T follicular helper cell (primary cell): ENCODE measurements around the gene DDX54.

Source experiments
- DNase-seq: peaks from one replicate; pipeline ENCODE4 v3.0.0-alpha.2; 2020; ENCODE audit warnings: low read depth

DDX54 gene

DNA sequence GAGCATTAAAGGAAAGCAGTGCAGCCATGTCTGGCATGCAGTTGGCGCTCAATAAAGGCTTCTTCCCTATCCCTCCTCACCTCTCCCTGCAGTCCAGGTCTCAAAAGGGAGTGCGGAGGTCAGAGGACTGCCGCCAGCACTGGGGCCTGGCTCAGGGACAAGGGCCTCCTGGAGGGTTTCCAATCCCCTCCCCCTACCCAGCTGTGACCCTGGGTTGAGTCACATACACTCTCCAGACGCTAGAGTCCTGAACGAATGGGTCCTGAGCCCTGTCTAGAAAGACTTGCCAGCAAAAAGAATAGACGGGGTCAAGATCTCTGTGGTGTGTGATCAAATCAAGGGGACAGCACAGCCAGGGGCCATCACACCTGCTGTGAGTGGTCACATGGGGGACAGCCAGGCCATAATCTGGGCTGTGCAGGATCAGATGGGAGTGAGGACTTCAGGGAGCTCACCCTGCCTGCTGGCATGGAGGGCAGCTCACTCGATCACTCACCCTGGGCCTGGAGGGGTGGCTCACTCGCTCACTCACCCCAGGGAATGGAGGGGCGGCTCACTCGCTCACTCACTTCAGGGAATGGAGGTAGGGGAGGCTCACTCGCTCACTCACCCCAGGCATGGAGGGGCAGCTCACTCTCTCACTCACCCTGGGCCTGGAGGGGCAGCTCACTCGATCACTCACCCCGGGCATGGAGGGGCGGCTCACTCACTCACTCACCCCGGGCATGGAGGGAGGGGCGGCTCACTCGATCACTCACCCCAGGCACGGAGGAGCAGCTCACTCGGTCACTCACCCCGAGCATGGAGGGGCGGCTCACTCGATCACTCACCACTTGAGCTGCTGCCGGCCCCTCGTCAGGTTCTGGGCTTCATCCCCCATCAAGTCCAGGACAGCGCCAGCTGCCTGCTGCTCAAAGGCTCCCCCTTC lies 22.9 kb downstream of the DDX54 start:
- DNase-seq: no peak

DNA sequence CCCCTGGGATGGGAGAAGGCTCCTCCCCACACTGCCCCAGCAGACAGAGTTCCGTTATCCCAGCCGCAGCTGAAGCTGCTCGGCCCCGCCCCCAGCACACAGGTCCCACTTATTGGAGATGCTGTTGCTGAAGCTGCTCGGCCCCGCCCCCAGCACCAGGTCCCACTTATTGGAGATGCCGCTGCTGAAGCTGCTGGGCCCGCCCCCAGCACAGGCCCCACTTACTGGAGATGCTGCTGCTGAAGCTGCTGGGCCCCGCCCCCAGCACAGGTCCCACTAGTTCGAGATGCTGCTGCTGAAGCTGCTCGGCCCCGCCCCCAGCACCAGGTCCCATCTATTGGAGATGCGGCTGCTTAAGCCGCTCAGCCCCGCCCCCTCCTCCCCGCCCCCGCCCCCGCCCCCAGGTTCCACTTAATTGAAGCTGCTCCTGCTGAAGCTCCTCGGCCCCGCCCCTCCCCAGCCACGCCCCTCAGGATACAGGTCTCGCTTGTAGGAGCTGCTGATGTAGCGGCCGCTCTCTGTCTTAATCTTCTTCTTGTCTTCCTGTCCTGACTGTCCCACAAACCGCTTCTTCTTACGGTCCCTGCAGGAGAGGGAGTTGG lies 23.8 kb downstream of the DDX54 start:
- no peak for DNase-seq

DNA sequence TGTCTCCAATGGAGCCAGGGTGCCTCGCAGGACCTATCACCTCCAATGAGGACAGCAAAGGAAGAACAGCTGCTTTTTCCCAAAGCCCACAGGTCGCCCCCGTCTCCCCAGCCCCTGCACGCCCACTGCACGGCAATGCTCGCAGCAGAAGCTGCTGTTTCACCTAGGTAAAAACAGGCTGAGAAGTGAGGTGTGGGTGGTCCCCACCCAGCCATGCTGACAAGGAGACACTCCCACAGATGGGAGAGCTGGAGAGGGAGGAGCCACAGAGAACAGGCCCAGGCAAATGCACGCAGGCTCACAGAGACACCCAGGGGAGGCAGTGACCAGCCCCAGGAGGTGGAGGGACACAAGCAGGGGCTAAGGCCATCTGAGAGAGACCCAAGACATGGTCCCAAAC lies 25.3 kb downstream of the DDX54 start:
- DNase-seq: no peak

DNA sequence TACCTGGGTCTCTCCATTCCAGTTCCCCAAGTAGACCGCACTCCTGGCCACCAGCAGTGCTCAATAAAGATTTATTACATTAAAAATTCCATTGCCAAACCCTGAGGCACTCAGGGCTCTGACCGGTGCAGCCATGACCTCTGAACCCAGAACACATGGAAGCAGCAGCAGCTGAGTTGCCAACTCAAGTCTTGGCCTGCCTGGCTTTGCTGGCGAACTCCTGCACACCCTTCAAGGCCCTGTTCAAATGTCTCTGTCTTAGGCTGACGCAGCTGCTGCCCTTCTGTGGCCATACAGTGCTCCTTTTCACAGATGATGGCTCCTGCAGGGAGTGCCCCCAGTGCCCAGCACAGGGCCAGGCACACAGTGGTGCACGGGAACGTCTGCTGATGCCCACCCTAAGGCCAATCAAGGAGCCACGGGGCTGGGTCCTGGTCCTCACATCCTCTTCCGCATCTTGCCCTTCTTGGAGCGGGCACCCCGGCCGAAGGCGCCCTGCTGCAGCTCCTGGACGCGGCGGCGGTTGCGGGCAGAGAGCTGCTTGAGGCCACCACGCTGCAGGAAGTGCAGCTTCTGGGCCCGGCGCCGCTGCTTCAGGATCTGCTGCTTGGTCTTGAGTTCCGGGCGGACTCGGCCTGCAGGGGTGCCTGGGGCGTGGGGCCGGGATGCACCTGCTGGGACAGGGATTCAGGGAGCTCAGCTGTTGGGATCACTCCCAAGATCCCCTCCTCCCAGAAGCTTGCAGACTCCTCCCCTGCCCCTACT lies 26.7 kb downstream of the DDX54 start:
- DNase-seq: no peak

DNA sequence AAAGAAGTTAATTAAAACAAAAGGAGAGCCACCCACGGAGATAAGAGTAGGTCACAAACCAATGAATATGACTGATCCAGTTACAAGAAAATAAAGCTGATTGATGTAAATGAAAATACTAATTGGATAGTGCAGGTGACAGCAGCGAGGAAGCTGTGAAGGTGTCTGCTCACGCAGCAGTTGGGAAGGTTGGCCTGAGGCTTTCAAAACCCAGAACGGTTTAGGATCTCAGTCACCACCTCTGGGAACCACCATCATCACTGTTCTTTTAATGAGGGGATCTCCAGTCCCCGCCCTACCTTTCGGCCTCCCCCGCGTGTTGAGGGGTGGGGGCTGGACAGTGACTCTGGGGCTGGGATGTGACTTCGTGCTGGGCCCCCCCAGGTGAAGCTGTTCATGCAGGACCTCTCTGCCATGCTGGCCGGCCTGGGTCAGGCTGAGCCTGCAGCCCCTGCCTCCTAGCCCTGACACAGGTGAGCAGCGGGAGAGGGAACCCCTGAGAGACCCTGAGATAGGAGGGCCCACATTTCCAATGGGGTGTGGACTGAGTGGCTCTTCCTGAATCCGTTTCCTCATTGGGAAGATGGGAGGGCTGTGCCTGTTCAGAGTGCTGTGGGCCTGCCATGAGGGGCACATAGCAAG lies 27.9 kb downstream of the DDX54 start:
- no peak for DNase-seq

DNA sequence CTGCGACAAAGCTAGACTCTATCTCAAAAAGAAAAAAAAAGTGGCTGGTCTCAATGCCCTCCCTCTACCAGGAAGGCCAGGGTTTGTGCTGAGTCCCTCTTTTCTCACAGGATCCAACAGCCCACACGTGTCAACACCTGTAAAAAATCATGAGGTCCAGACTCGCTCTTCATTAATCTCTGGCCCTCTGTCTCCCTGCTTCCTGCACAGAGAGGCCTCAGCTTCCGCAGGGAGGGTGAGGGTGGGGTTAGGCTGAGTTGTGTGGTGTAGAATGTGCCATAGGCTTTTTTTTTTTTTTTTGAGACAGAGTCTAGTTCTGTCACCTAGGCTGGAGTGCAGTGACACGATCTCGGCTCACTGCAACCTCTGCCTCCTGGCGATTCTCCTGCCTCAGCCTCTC lies 29.6 kb downstream of the DDX54 start:
- no peak for DNase-seq

DNA sequence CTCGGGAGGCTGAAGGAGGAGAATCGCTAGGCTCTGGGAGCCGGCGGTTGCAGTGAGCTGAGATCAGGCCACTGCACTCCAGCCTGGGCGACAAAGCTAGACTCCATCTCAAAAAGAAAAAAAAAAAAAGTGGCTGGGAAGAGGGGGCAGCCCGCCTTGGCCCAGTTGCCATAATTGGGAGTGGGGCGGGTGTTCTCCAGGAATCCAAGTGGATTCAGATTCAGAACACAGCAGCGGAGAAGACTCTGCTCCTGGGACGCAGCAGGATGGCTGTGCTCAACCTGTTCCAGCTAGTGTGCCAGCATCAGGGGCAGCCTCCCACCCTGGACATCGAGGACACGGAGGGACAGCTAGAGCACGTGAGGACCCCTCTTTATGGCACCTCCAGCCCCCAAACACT lies 30.2 kb downstream of the DDX54 start:
- DNase-seq: no peak

DNA sequence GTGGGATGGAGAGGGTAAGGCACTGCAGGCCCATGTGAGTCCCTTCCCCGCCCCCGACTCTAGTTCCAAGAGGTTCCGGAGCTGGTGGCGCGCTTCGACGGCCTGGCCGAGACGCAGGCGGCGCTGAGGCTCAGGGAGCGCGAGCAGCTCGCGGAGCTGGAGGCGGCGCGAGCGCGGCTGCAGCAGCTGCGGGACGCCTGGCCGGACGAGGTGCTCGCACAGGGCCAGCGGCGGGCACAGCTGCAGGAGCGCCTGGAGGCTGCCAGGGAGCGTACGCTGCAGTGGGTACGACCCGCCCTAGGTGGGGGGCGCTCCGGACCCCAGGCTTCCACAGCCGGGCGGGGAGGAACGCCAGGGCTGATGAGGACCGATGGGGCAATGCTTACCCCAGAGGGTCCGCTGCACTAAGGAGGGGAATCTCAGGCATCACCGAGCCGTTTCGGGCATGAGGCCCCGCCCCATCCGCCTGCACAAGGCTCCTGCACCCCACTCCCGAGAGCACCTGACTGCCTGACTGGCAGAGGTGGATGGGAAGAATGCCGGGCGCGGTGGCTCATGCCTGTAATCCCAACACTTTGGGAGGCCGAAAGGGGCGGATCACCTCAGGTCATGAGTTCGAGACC lies 30.8 kb downstream of the DDX54 start:
- DNase-seq: no peak

DNA sequence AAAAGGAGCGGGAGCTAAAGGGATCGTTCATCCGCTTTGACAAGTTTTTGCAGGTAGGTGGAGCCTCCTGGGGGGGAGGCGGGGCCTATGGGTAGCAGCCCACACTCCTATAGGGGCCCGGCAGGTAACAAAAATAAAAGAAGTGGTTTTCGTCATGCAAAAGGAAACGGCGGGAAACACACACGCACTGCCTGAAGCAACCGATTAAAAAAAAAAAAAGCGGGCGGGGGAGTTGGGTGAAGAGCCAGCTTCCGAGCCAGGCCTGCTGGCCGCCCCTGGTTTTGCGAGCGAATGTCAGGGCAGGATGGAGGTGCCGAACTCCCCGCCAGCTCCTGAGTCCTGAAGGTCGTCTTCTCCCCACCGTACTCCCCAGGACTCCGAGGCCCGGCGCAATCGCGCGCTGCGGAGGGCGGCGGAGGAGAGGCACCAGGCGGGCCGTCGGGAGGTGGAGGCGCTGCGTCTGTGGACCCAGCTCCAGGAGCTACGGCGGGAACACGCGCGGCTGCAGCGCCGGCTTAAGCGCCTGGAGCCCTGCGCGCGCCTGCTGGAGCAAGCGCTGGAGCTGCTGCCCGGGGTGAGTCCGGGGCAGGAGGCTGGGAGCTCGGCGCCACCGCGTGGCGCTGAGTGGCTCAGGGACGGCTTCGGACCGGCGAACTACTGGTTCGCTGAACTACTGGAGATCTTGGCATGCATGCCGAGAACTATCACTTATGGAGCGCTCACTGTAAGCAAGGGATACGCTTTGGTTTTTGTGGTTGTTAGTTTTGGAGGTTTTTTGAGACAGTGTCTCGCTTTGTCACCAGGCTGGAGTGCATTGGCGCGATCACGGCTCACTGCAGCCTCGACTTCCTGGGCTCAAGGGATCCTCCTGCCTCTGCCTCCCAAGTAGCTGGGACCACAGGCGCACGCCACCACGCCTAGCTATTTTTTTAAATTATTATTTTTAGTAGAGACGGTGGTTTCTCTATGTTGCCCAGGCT lies 32.2 kb downstream of the DDX54 start:
- DNase-seq: peak; percentile 63

DNA sequence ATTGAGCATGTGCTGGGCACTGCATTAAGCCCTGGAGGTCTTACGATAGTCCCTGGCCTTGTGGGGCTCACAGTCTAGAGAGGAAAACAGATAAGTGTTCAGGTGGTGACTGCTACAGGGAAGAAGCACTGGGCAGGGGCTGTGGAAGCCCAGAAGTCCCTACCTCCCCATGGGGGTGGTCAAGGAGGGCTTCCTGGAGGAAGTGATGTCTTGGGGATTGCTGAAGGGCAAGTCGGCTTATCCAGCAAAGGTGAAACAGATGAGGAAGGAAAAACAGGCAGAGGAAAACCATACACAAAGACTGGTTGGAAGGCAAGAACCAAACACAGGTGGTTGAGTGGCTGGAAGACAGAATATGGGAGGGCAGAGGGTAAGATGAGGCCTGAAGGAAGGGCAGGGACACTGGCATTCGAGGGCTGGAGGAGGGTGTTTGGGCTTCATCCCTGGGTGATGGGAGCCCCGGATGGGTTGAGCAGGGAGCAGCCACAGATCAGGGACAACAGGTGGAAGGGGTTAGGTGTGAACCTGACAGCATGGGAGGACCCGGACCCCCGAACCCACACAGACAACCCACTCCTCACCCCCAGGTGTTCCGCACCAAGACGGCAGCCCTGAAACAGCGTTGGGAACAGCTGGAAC lies 33.0 kb downstream of the DDX54 start:
- no peak for DNase-seq

DNA sequence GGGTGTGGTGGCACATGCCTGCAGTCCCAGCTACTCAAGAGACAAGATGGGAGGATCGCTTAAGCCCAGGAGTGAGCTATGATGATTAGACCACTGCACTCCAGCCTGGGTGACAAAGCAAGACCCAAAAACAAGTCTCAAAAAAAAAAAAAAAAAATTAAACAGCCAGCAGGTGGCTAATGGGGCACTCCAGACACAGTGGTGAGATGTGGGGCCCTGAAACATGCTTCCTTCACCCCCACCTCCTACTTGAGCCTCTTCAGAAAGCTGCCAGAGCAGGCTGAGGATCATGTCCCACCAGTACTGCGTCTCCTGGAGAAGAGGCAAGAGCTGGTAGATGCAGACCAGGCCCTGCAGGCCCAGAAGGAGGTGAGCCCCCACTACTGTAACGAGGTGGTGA lies 33.6 kb downstream of the DDX54 start:
- no peak for DNase-seq

DNA sequence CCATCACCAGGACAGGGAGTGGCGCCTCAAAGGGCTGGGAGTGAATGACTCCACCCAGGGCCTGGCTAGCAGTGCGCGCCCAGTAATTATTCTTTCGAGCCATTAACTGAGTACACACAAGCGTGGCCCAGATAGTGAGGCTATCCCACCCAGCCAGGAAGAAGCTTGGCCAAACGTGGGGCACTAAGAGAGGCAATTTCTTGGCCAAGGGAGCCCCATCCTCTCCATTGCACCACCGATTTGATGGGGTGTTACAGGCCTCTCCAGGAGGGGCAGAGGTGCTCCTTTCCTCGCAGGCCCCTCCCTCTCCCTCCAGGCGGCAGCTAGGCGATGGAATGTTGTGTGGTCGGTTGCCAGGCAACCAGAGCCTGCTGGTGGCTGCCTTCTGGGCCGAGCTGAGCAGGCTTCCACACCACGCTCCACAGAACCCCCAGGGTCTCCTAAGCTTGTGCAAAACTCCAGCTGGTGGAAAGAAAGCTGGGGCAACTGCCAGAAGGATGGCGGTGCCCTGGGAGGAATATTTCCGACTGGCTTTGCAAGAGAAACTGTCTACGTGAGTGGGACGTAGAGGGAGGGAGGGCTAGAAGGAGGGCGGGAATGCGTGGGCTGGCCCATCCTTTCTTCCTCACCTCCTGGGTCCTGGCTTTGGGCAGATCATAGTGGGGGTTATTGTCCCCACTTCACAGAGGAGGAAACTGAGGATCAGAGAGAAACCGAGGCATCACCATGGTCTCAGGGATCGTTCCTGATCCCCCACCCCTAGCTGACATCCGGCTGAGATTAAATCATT lies 35.7 kb downstream of the DDX54 start, which contains the start of gene CFAP73:
Gene CFAP73 (plus strand): TSS at position 364 of the 790 bp plus-strand sequence. CDS start 134 bp downstream, at position 498.
- no peak for DNase-seq

DNA sequence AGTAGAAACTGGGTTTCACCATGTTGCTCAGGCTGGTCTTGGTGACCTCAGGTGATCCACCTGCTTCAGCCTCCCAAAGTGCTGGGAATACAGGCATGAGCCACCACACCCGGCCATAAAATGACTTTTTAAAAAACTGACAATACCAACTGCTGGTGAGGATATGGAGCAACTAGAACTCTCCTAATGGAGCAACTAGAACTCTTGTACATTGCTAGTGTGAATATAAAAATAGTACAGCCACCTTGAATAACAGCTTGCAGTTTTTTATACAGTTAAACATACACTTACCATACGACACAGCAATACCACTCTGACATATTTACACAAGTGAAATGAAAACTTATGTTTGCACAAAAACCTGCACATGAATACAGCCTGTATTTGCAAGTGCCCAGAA lies 38.3 kb downstream of the DDX54 start:
- DNase-seq: no peak

DNA sequence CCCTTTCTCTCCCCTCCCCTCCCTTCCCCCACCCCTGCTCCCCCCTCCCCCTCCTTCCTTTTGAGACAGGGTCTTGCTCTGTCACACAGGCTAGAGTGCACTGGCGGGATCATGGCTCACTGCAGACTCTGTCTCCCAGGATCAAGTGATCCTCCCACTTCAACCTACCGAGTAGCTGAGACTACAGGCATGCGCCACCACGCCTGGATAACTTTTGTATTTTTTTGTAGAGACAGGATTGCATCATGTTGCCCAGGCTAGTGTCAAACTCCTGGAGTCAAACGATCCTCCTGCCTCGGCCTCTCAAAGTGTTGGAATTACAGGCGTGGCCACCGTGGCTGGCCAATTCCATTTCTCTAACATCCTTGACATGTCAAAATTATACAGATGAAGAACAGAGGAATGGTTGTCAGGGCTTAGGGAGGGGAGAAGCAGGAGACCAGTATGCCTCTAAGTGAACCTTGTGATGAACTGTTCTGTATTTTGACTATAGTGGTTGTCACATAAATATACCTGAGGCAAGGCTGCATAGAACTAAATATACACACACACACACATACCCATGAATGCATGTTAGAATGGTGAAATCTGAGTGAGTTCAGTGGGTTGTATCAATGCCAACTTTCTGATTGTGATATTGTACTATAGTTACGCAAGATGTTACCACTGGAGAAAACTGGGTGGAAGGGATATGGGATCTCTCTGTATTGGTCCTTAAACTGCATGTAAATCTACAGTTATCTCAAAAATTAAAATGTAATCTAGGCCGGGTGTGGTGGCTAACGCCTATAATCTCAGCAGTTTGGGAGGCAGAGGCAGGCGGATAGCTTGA lies 39.3 kb downstream of the DDX54 start:
- no peak for DNase-seq

DNA sequence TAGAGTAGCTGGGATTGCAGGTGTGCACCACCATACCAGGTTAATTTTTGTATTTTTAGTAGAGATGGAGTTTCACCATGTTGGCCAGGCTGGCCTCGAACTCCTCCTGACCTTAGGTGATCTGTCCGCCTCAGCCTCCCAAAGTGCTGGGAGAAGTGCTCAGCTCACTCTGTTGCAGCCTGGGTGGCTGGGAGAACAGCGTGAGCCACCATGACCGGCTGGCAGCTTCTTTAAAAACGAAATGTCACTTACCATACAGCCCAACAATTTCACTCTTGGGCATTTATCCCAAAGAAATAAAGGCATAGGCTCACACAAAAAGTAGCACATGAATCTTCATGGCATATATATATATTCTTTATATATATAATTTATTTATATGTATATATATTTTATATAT lies 40.5 kb downstream of the DDX54 start:
- no peak for DNase-seq

DNA sequence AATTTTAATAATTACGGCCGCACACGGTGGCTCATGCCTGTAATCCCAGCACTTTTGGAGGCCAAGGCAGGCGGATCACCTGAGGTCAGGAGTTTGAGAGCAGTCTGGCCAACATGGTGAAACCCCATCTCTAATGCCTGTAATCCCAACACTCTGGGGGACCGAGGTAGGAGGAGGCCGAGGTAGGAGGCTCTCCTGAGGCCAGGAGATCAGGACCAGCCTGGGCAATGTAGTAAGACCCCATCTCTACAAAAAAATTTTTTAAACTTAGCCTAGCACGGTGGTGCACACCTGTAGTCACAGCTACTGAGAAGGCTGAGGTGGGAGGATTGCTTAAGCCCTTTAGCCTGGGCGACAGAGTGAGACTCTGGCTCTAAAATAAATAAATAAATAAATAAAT lies 41.3 kb downstream of the DDX54 start:
- DNase-seq: no peak

DNA sequence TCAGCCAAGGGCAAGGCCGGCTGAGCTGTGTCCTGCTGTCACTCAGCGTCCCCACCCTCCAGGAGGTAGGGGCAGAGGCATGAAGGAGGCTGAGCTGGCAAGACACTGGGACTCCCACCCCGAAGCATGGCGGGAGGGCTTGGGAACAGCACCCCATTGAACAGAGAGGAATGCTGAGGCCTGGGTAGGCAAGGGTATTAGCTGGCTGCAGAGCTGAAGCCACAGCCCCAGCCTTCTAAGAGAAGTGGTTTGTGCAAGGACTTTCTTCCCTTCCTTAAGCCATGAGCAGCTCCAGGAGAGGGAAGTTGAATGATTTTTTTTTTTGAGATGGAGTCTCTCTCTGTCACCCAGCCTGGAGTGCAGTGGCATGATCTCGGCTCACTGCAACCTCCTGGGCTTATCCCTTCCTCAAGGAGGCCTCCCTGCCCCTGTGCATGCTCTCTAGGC lies 42.4 kb downstream of the DDX54 start:
- DNase-seq: no peak
